HCT116 (cell line): Measurements from ENCODE around the gene MAP1S. TPM values are rescaled to one million over a fixed set of nuclear protein-coding genes. Genes with fewer than 3 reads are reported as not detected.

ENCODE experiments used
- ATAC-seq: fragments of 200-7000 bp; cut with Tn5 transposase; 2 replicates; pipeline ENCODE4 v1.9.1; 2020; ENCODE audit warnings: mild to moderate bottlenecking, moderate library complexity
- BruUV-seq: library from RNA; stranded (reverse); fragments of 400-500 nt; replicated peaks from 2 replicates; lab custom pipeline; 2021; lab: Mats Ljungman, UMichigan
- CTCF ChIA-PET: fragments of 300-600 bp; sonication (Branson Sonifier 250); formaldehyde crosslinking; loops from one replicate; lab custom pipeline; 2021; ENCODE audit warnings: antibody characterized with exemption; lab: Charles Lee
- POLR2A ChIA-PET: fragments of 300-600, 350-600 bp; sonication (Branson Sonifier 250); formaldehyde crosslinking; loops from one replicate; lab custom pipeline; 2021; ENCODE audit warnings: antibody characterized with exemption; lab: Charles Lee
- RAD21 ChIA-PET, 2 experiments: fragments of 300-600 bp; sonication (Branson Sonifier 250); formaldehyde crosslinking; loops; one replicate each; lab custom pipeline; 2023; ENCODE audit warnings: low total read pairs in 2 of 2; ENCODE audit not compliant: uncharacterized antibody in 2 of 2, unreplicated experiment in 2 of 2, low non-redundant PET in 1 of 2; lab: Charles Lee
- DNase-seq: peaks from one replicate; pipeline ENCODE4 v3.0.0-alpha.2; 2010; ENCODE audit warnings: low read depth, low spot score
- H2AFZ ChIP-seq: fragments of 200-600 bp; shearing (Covaris generic), sonication (generic); 2 replicates; pipeline ENCODE4 v1.6.1; 2017; ENCODE audit warnings: low read depth, mixed run types, mixed read lengths, antibody characterized with exemption, low read length; ENCODE audit not compliant: poor library complexity, severe bottlenecking
- H3K27ac ChIP-seq: 2 replicates; pipeline ENCODE4 v1.5.1; 2012; ENCODE audit warnings: low read depth, low read length
- H3K27me3 ChIP-seq: fragments of 200-600 bp; sonication (generic); 2 replicates; pipeline ENCODE4 v1.6.1; 2016; ENCODE audit warnings: mixed run types, low read length, mixed read lengths; ENCODE audit not compliant: insufficient read depth
- H3K36me3 ChIP-seq, 2 experiments: fragments of 200-500 bp in 1 of 2; fragments of 200-600 bp in 1 of 2; sonication (Bioruptor generic) in 1 of 2; sonication (generic) in 1 of 2; 2 replicates each; pipeline versions ENCODE4 v1.5.1 to v1.6.1; 2014 to 2016; ENCODE audit warnings: low read length in 2 of 2, inconsistent platforms in 1 of 2, mixed read lengths in 1 of 2, mixed run types in 1 of 2; ENCODE audit not compliant: insufficient read depth in 2 of 2, control insufficient read depth in 1 of 2
- H3K4me1 ChIP-seq, 2 experiments: fragments of 200-600 bp in 1 of 2; sonication (generic) in 1 of 2; 2 replicates each; pipeline versions ENCODE4 v1.5.1 to v1.6.1; 2012 to 2017; ENCODE audit warnings: low read length in 2 of 2, inconsistent platforms in 1 of 2, mild to moderate bottlenecking in 1 of 2, mixed read lengths in 1 of 2, mixed run types in 1 of 2, moderate library complexity in 1 of 2; ENCODE audit not compliant: insufficient read depth in 2 of 2, control insufficient read depth in 1 of 2
- H3K4me2 ChIP-seq: fragments of 200-600 bp; sonication (generic); 2 replicates; pipeline ENCODE4 v1.6.1; 2017; ENCODE audit warnings: mixed run types, low read length, mixed read lengths
- H3K4me3 ChIP-seq, 2 experiments: fragments of 200-600 bp in 1 of 2; sonication (generic) in 1 of 2; replicated peaks in 1 of 2; 2 replicates each; pipeline ENCODE4 v1.5.1; 2011 to 2016; ENCODE audit warnings: low read length in 2 of 2, control low read depth in 1 of 2, low read depth in 1 of 2, mild to moderate bottlenecking in 1 of 2, mixed read lengths in 1 of 2, mixed run types in 1 of 2
- H3K79me2 ChIP-seq: fragments of 200-600 bp; sonication (generic); 2 replicates; pipeline ENCODE4 v1.6.1; 2017; ENCODE audit warnings: mild to moderate bottlenecking, mixed run types, low read length, moderate library complexity, mixed read lengths; ENCODE audit not compliant: insufficient read depth
- H3K9ac ChIP-seq: fragments of 200-600 bp; sonication (generic); 2 replicates; pipeline ENCODE4 v1.6.1; 2016; ENCODE audit warnings: low read length, mixed read lengths
- H3K9me2 ChIP-seq: fragments of 200-600 bp; sonication (generic), shearing (Covaris generic); 2 replicates; pipeline ENCODE4 v1.6.1; 2017; ENCODE audit warnings: mixed run types, mild to moderate bottlenecking, moderate library complexity; ENCODE audit not compliant: insufficient read depth
- H3K9me3 ChIP-seq, 2 experiments: fragments of 200-500 bp in 1 of 2; fragments of 200-600 bp in 1 of 2; sonication (Bioruptor generic) in 1 of 2; sonication (generic) in 1 of 2; 2 replicates each; pipeline ENCODE4 v1.6.1; 2014 to 2017; ENCODE audit warnings: low read length in 2 of 2, mixed read lengths in 2 of 2, inconsistent platforms in 1 of 2, low read depth in 1 of 2, mild to moderate bottlenecking in 1 of 2, mixed run types in 1 of 2, moderate library complexity in 1 of 2; ENCODE audit not compliant: control insufficient read depth in 1 of 2, insufficient read depth in 1 of 2
- H4K20me1 ChIP-seq: fragments of 200-600 bp; sonication (generic), shearing (Covaris generic); 2 replicates; pipeline ENCODE4 v1.6.1; 2017; ENCODE audit warnings: mixed run types, mild to moderate bottlenecking, moderate library complexity; ENCODE audit not compliant: insufficient read depth
- ATF3 ChIP-seq: IDR thresholded peaks from 2 replicates; pipeline ENCODE4 v1.6.1; 2012
- MAX ChIP-seq: IDR thresholded peaks from 2 replicates; pipeline ENCODE4 v1.6.1; 2012
- intact Hi-C: fragments of 100-400 bp; cut with micrococcal nuclease; formaldehyde crosslinking; loops from 2 replicates; pipeline ENCODE4 v1.10.0; 2022
- total RNA-seq: library from RNA; stranded (reverse); gene quantifications from one replicate; pipeline ENCODE4 v1.2.1, GENCODE V29; 2021; ENCODE audit not compliant: unreplicated experiment

Gene MAP1S
- total RNA-seq, 1 experiment from 2014 or later, result 80.8 TPM

- CTCF ChIA-PET, result interaction anchor here (1.5 kb wide), 1 partner anchor 40 kb away, joined by 6 read pairs; no protein-coding TSS in a partner anchor
- intact Hi-C loops, result no loop called here
- Histone ChIP-seq H3K4me2 (no peak overlapping the region), H3K4me3 (no peak overlapping the region), H3K36me3 (peaks cover 31 to 40% of the 10 kb centered on the region in 2 experiments; a peak in 3 of 4 replicates), H3K4me1 (peaks cover 0 to 11% of the 10 kb centered on the region in 2 experiments; a peak in 3 of 4 replicates), H4K20me1 (0 out of 2 replicates have a peak, but pooled peaks cover 2% of the 10 kb centered on the region), H3K9me3 (no peaks in the 10 kb centered on the region), H3K79me2 (peaks cover 52% of the 10 kb centered on the region), H3K27ac (no peak overlapping the region), H3K9ac (no peak overlapping the region), H2AFZ (no peak overlapping the region), H3K27me3 (no peaks in the 10 kb centered on the region), H3K9me2 (no peaks in the 10 kb centered on the region)
- POLR2A ChIA-PET, result no interaction called here
- RAD21 ChIA-PET, result no interaction called here
- no peak for TF ChIP-seq ATF3
- DNase-seq (no peak), ATAC-seq (no peak)
- no TSS peak for BruUV-seq
These were observed 7.0 kb downstream of the MAP1S start for GRCh38 chr19:17726136-17726741.

GRCh38 chr19:17726964-17727773, 7.9 kb downstream of the MAP1S start:
- H3K4me3 ChIP-seq, result no peak overlapping the region
- no TSS peak for BruUV-seq
- no peak for DNase-seq
- ChIA-PET RAD21 (no interaction called here), CTCF (interaction anchor here (1.5 kb wide), 1 partner anchor 39 kb away, joined by 3 read pairs; no protein-coding TSS in a partner anchor), POLR2A (no interaction called here)
- H3K27me3 ChIP-seq, result no peaks in the 10 kb centered on the region
- H3K79me2 ChIP-seq, result peaks cover 50% of the 10 kb centered on the region
- no peak overlapping the region for H3K9ac ChIP-seq
- H3K4me2 ChIP-seq, result no peak overlapping the region
- no peaks in the 10 kb centered on the region for H3K9me2 ChIP-seq
- no peaks in the 10 kb centered on the region for H3K9me3 ChIP-seq
- H2AFZ ChIP-seq, result no peak overlapping the region
- no peak for TF ChIP-seq MAX
- TF ChIP-seq, all 23 proteins: peak for 0
- Histone ChIP-seq H4K20me1 (0 out of 2 replicates have a peak, but pooled peaks cover 3% of the 10 kb centered on the region), H3K36me3 (peaks cover 33 to 45% of the 10 kb centered on the region in 2 experiments; a peak in 3 of 4 replicates), H3K27ac (no peak overlapping the region), H3K4me1 (peaks cover 0 to 8% of the 10 kb centered on the region in 2 experiments; a peak in 2 of 4 replicates)
- ATAC-seq, result no peak
- intact Hi-C loops, result no loop called here
